IMR-90 (cell line): ENCODE measurements around the gene SLC22A14.

Experiments used
- CEBPB ChIP-seq: IDR thresholded peaks from 2 replicates; pipeline ENCODE4 v1.6.1; 2012; ENCODE audit warnings: low read depth, low read length, improper control_type of control experiment
- MAZ ChIP-seq: IDR thresholded peaks from 2 replicates; pipeline ENCODE4 v1.6.1; 2012; ENCODE audit warnings: low read depth, mild to moderate bottlenecking, low read length, improper control_type of control experiment, moderate library complexity, borderline replicate concordance
- TF ChIP-seq, protein P1 (sequence below): conservative IDR thresholded peaks from 2 replicates; pipeline ENCODE4 v1.5.1; 2012; ENCODE audit warnings: mild to moderate bottlenecking, low read depth, low read length, improper control_type of control experiment

DNA sequence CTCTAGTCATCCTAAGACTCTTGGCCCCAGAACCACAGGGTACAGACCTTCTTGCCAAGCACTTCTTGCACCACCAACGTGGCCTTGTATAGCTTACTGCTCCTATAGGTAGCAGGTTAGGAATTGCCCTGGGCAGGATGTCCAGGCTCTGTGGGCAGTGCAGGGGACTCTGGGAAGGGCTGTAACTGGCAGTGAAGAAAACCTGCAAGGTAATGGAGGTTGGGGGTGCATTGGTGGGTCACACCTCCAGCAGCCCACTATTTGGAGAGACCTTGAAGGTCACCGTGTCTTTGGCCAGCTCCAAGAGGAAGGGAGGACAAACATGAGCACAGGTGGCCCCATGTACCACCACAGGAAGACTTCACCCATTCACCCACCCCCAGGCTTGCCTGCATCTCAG, 43.2 kb downstream of the SLC22A14 start:
- TF ChIP-seq CEBPB (no peak), MAZ (no peak)
- TF ChIP-seq, protein P1, sequence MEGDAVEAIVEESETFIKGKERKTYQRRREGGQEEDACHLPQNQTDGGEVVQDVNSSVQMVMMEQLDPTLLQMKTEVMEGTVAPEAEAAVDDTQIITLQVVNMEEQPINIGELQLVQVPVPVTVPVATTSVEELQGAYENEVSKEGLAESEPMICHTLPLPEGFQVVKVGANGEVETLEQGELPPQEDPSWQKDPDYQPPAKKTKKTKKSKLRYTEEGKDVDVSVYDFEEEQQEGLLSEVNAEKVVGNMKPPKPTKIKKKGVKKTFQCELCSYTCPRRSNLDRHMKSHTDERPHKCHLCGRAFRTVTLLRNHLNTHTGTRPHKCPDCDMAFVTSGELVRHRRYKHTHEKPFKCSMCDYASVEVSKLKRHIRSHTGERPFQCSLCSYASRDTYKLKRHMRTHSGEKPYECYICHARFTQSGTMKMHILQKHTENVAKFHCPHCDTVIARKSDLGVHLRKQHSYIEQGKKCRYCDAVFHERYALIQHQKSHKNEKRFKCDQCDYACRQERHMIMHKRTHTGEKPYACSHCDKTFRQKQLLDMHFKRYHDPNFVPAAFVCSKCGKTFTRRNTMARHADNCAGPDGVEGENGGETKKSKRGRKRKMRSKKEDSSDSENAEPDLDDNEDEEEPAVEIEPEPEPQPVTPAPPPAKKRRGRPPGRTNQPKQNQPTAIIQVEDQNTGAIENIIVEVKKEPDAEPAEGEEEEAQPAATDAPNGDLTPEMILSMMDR, result no peak
